K562 (cell line): Measurements from ENCODE around the gene KLHL29. TPM values are rescaled to one million over a fixed set of nuclear protein-coding genes. Genes with fewer than 3 reads are reported as not detected.

ENCODE experiments used
- ATAC-seq: fragments of 200-7000 bp; cut with Tn5 transposase; 3 replicates; pipeline ENCODE4 v1.9.1; 2020; ENCODE audit warnings: moderate library complexity
- BruUV-seq: library from RNA; stranded (reverse); fragments of 400-500 nt; replicated peaks from 2 replicates; lab custom pipeline; 2021; lab: Mats Ljungman, UMichigan
- CTCF ChIA-PET: fragments of 300-600 bp; formaldehyde crosslinking; extraction: SDS; loops from one replicate; lab custom pipeline; 2021; ENCODE audit warnings: low intra/inter-chr PET ratio; lab: Yijun Ruan, JAX
- POLR2A ChIA-PET: fragments of 300-600, 350-650 bp; sonication (Branson Sonifier 250); formaldehyde crosslinking; extraction: SDS; loops from one replicate; lab custom pipeline; 2021; ENCODE audit warnings: antibody characterized with exemption, inconsistent platforms; lab: Yijun Ruan, JAX
- DNase-seq, 4 experiments: peaks; one replicate each; pipeline versions ENCODE4 v3.0.0 to v3.0.0-alpha.2; 2011 to 2018; ENCODE audit warnings: low spot score in 3 of 4, mixed read lengths in 3 of 4; ENCODE audit errors: extremely low read depth in 1 of 4
- FAIRE-seq: peaks from 2 replicates; lab custom pipeline; 2011; peaks lifted over from hg19 to GRCh38; lab: Jason Lieb, UNC
- H2AFZ ChIP-seq: 2 replicates; pipeline ENCODE4 v1.6.0; 2011; ENCODE audit warnings: low read depth, low read length, control low read depth, inconsistent platforms
- H3K27ac ChIP-seq: fragments of 200-600 bp; 3 replicates; pipeline ENCODE4 v1.8.0; 2011; ENCODE audit warnings: low read depth, mild to moderate bottlenecking, control low read depth, inconsistent platforms, low read length, moderate library complexity, mixed read lengths; ENCODE audit errors: extremely low read depth
- H3K27me3 ChIP-seq, 2 experiments: fragments of 300-600 bp in 1 of 2; 2 replicates in 1 of 2; 3 replicates in 1 of 2; pipeline versions ENCODE4 v1.6.0 to v1.8.0; 2011; ENCODE audit warnings: inconsistent platforms in 2 of 2, low read length in 2 of 2, mild to moderate bottlenecking in 1 of 2, mixed read lengths in 1 of 2, moderate library complexity in 1 of 2; ENCODE audit not compliant: control insufficient read depth in 2 of 2, insufficient read depth in 2 of 2
- H3K36me3 ChIP-seq: fragments of 300-600 bp; 3 replicates; pipeline ENCODE4 v1.8.0; 2011; ENCODE audit warnings: mild to moderate bottlenecking, low read length, inconsistent platforms; ENCODE audit not compliant: control insufficient read depth, insufficient read depth
- H3K4me1 ChIP-seq, 2 experiments: fragments of 200-600 bp in 1 of 2; replicated peaks in 1 of 2; 2 replicates in 1 of 2; 3 replicates in 1 of 2; pipeline versions ENCODE4 v1.5.1 to v1.8.0; 2011; ENCODE audit warnings: inconsistent platforms in 2 of 2, low read length in 2 of 2, mild to moderate bottlenecking in 1 of 2, mixed read lengths in 1 of 2, moderate library complexity in 1 of 2; ENCODE audit not compliant: control insufficient read depth in 2 of 2, insufficient read depth in 2 of 2
- H3K4me2 ChIP-seq: 2 replicates; pipeline ENCODE4 v1.6.1; 2011; ENCODE audit warnings: low read length, control low read depth, inconsistent platforms, mixed read lengths; ENCODE audit not compliant: insufficient read depth
- H3K4me3 ChIP-seq: fragments of 200-600 bp; sonication (generic), shearing (Covaris generic); 2 replicates; pipeline ENCODE4 v1.5.1; 2016; ENCODE audit warnings: control low read depth, inconsistent platforms
- H3K79me2 ChIP-seq: fragments of 200-600 bp; 3 replicates; pipeline ENCODE4 v1.8.0; 2011; ENCODE audit warnings: low read length, inconsistent platforms; ENCODE audit not compliant: control insufficient read depth, insufficient read depth
- H3K9ac ChIP-seq, 2 experiments: 2 replicates each; pipeline versions ENCODE4 v1.6.0 to v1.6.1; 2011; ENCODE audit warnings: low read depth in 2 of 2, low read length in 2 of 2, control low read depth in 1 of 2, inconsistent platforms in 1 of 2, mild to moderate bottlenecking in 1 of 2, mixed read lengths in 1 of 2; ENCODE audit not compliant: insufficient read depth in 1 of 2
- H3K9me1 ChIP-seq: one replicate; pipeline ENCODE4 v1.6.0; 2011; ENCODE audit warnings: inconsistent platforms, mild to moderate bottlenecking, low read length, moderate library complexity; ENCODE audit not compliant: control insufficient read depth, insufficient read depth
- H3K9me3 ChIP-seq: replicated peaks from 2 replicates; pipeline ENCODE4 v1.5.1; 2011; ENCODE audit warnings: low read depth, low read length, inconsistent platforms; ENCODE audit not compliant: control insufficient read depth, insufficient read depth
- H4K20me1 ChIP-seq: replicated peaks from 2 replicates; pipeline ENCODE4 v1.6.1; 2011; ENCODE audit warnings: low read length, inconsistent platforms, mixed read lengths; ENCODE audit not compliant: control insufficient read depth, insufficient read depth
- PTTG1 ChIP-seq: fragments of 450-650 bp; IDR thresholded peaks from 2 replicates; pipeline ENCODE4 v1.6.1; 2016; ENCODE audit warnings: low read depth, mild to moderate bottlenecking, missing genetic modification characterization, missing compliant biosample characterization
- RHOXF2B ChIP-seq: fragments of 250-450 bp; sonication (Bioruptor Pico); conservative IDR thresholded peaks from 2 replicates; pipeline ENCODE4 v1.5.1; 2021
- SMARCC2 ChIP-seq: fragments of 450-650 bp; IDR thresholded peaks from 2 replicates; pipeline ENCODE4 v1.6.1; 2017; ENCODE audit warnings: antibody characterized with exemption, moderate library complexity, mild to moderate bottlenecking, low read depth
- TCF7 ChIP-seq: sonication (generic); IDR thresholded peaks from 2 replicates; pipeline ENCODE4 v1.6.1; 2016; ENCODE audit warnings: antibody characterized with exemption, borderline replicate concordance
- TEAD4 ChIP-seq, 2 experiments: sonication (generic) in 1 of 2; formaldehyde crosslinking in 1 of 2; IDR thresholded peaks; 2 replicates each; pipeline versions ENCODE4 v1.6.1 to v1.8.0; 2012 to 2022; ENCODE audit warnings: borderline replicate concordance in 1 of 2, inconsistent platforms in 1 of 2, low read length in 1 of 2, mild to moderate bottlenecking in 1 of 2, missing genetic modification reagents in 1 of 2
- TSHZ1 ChIP-seq: fragments of 250-450 bp; sonication (Bioruptor Pico); IDR thresholded peaks from 2 replicates; pipeline ENCODE4 v1.4.0; 2020; ENCODE audit warnings: mild to moderate bottlenecking, moderate library complexity
- ZFP91 ChIP-seq: sonication (generic); formaldehyde crosslinking; IDR thresholded peaks from 2 replicates; pipeline ENCODE4 v1.8.0; 2022; ENCODE audit warnings: mild to moderate bottlenecking, missing genetic modification reagents
- WGBS: fragments of 100-300 bp; shearing (Covaris generic); methylation state at CpG from one replicate; pipeline ENCODE4 v1.1.6; 2016; ENCODE audit warnings: low coverage, mixed read lengths; ENCODE audit not compliant: insufficient coverage; ENCODE audit errors: missing lambda C conversion rate; 5-methylcytosine and 5-hydroxymethylcytosine counted together
- in situ Hi-C: fragments of 300-500 bp; cut with MboI; formaldehyde crosslinking; loops from 4 replicates; pipeline ENCODE4 v1.15.0; 2018; ENCODE audit warnings: inconsistent platforms, mixed read lengths
- intact Hi-C: fragments of 100-400 bp; cut with micrococcal nuclease; formaldehyde crosslinking; loops from 2 replicates; pipeline ENCODE4 v1.14.2; 2022
- polyA plus RNA-seq, 8 experiments: library from polyadenylated mRNA; depleted of rRNA in 4 of 8; stranded (reverse) in 5 of 8; unstranded in 3 of 8; fragments of >200 nt; fragmentation: Nextera tagmentation in 2 of 8; fragmentation: Illumina TruSeq in 1 of 8; extraction: Ambion mirVana in 2 of 8; extraction: Trizol in 1 of 8; gene quantifications; 2 replicates each; pipeline versions ENCODE4 v1.2.1 to v1.2.3, GENCODE V29; 2011 to 2014; ENCODE audit warnings: inconsistent platforms in 1 of 8, missing spikeins in 1 of 8
- total RNA-seq, 7 experiments: library from RNA; depleted of rRNA in 6 of 7; stranded (reverse); fragments of >200 nt in 6 of 7; fragmentation: Illumina TruSeq in 2 of 7; extraction: Trizol in 2 of 7; gene quantifications; 2 replicates each; pipeline versions ENCODE4 v1.2.1 to v1.2.3, GENCODE V29; 2011 to 2021; ENCODE audit warnings: low replicate concordance in 1 of 7
- TF ChIP-seq, protein P1 (sequence below): sonication (generic); formaldehyde crosslinking; IDR thresholded peaks from 2 replicates; pipeline ENCODE4 v1.8.0; 2022; ENCODE audit warnings: missing genetic modification reagents, mild to moderate bottlenecking, borderline replicate concordance
- TF ChIP-seq, protein P2 (sequence below): fragments of 250-450 bp; sonication (Bioruptor Pico); IDR thresholded peaks from 2 replicates; pipeline ENCODE4 v1.5.0; 2021

The KLHL29 gene
- total and polyA plus RNA-seq, 9 of the 15 experiments (the other 6 are each of a cell fraction or from before 2014, with no cell fraction given), result 0.03 to 0.31 (median 0.08) TPM; not detected in 1

GRCh38 chr2:23617811-23618215, 232.8 kb downstream of the KLHL29 start (continued):
- TF ChIP-seq, protein P1, sequence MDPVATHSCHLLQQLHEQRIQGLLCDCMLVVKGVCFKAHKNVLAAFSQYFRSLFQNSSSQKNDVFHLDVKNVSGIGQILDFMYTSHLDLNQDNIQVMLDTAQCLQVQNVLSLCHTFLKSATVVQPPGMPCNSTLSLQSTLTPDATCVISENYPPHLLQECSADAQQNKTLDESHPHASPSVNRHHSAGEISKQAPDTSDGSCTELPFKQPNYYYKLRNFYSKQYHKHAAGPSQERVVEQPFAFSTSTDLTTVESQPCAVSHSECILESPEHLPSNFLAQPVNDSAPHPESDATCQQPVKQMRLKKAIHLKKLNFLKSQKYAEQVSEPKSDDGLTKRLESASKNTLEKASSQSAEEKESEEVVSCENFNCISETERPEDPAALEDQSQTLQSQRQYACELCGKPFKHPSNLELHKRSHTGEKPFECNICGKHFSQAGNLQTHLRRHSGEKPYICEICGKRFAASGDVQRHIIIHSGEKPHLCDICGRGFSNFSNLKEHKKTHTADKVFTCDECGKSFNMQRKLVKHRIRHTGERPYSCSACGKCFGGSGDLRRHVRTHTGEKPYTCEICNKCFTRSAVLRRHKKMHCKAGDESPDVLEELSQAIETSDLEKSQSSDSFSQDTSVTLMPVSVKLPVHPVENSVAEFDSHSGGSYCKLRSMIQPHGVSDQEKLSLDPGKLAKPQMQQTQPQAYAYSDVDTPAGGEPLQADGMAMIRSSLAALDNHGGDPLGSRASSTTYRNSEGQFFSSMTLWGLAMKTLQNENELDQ (CRISPR knock-in tag), result no peak
- no peak for TF ChIP-seq TCF7

GRCh38 chr2:23618265-23618664, 233.3 kb downstream of the KLHL29 start:
- CTCF ChIA-PET, result no interaction called here
- Histone ChIP-seq H3K9ac (no peak overlapping the region), H3K9me1 (no peaks in the 10 kb centered on the region), H3K9me3 (no peaks in the 10 kb centered on the region), H3K27ac (no peak overlapping the region), H4K20me1 (peaks cover 4% of the 10 kb centered on the region; the same call in 1 of the 2 replicates), H3K79me2 (no peaks in the 10 kb centered on the region), H3K27me3 (peaks cover 37 to 85% of the 10 kb centered on the region in 2 experiments), H3K4me1 (no peaks in the 10 kb centered on the region), H3K4me3 (no peak overlapping the region), H2AFZ (no peak overlapping the region), H3K36me3 (no peaks in the 10 kb centered on the region), H3K4me2 (no peak overlapping the region)
- DNase-seq, result no peak
- 7% methylated on average over 10 of the region's 10 CpGs for WGBS
- POLR2A ChIA-PET, result interaction anchor here (1.2 to 1.4 kb wide), 2 partner anchors 9 to 27 kb away, joined by 4 to 5 read pairs; no protein-coding TSS in a partner anchor
- ATAC-seq, result no peak
- in situ Hi-C loops, result no loop called here
- intact Hi-C loops, result no loop called here
- BruUV-seq, result no TSS peak
- no peak for FAIRE-seq
- no peak for TF ChIP-seq TSHZ1
- no peak for TF ChIP-seq PTTG1 (tag)
- TF ChIP-seq, protein P2, sequence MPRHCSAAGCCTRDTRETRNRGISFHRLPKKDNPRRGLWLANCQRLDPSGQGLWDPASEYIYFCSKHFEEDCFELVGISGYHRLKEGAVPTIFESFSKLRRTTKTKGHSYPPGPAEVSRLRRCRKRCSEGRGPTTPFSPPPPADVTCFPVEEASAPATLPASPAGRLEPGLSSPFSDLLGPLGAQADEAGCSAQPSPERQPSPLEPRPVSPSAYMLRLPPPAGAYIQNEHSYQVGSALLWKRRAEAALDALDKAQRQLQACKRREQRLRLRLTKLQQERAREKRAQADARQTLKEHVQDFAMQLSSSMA (CRISPR knock-in tag), result no peak
- TF ChIP-seq SMARCC2, result no peak
- TF ChIP-seq RHOXF2B (CRISPR knock-in tag), result no peak
- no peak for TF ChIP-seq ZFP91
- no peak for TF ChIP-seq TEAD4 (IDR thresholded peaks at IDR 0.05; ENCODE audit: low read length)
- TF ChIP-seq TEAD4 (CRISPR knock-in tag; IDR thresholded peaks at IDR 0.05; ENCODE audit: borderline replicate concordance), result no peak
